Fibroblast of skin of abdomen (primary cell): ENCODE measurements around the gene LSP1.

Experiments
- DNase-seq: peaks from one replicate; pipeline ENCODE4 v3.0.0-alpha.2; 2013

The LSP1 gene

GRCh38 chr11:1837171-1838076, 15.5 kb upstream of the LSP1 start:
- peak; percentile 51 for DNase-seq

GRCh38 chr11:1838077-1838425, 14.8 kb upstream of the LSP1 start:
- no peak for DNase-seq

GRCh38 chr11:1838426-1839144, 14.3 kb upstream of the LSP1 start, which contains the start of gene TNNI2:
TNNI2 (plus strand) TSS chr11:1838981; CDS start chr11:1839697, 716 bp downstream.
- no peak for DNase-seq

GRCh38 chr11:1839204-1839923, 13.5 kb upstream of the LSP1 start:
- no peak for DNase-seq

GRCh38 chr11:1839924-1840779, 12.7 kb upstream of the LSP1 start:
- DNase-seq: no peak

- no peak for DNase-seq
Observed at GRCh38 chr11:1840780-1841480, 12.0 kb upstream of the LSP1 start.

- DNase-seq: no peak
Observed at GRCh38 chr11:1841511-1842148, 11.3 kb upstream of the LSP1 start.

- no peak for DNase-seq
Observed at GRCh38 chr11:1842149-1843097, 10.5 kb upstream of the LSP1 start.

- no peak for DNase-seq
Observed at GRCh38 chr11:1843098-1843473, 9.8 kb upstream of the LSP1 start.

- no peak for DNase-seq
Observed at GRCh38 chr11:1843796-1844195, 9.1 kb upstream of the LSP1 start.

- DNase-seq: no peak
Observed at GRCh38 chr11:1844221-1845094, 8.4 kb upstream of the LSP1 start.

- DNase-seq: no peak
Observed at GRCh38 chr11:1845095-1845429, 7.8 kb upstream of the LSP1 start.

- DNase-seq: no peak
Observed at GRCh38 chr11:1845561-1846452, 7.1 kb upstream of the LSP1 start.

GRCh38 chr11:1846453-1846932, 6.4 kb upstream of the LSP1 start:
- DNase-seq: no peak

GRCh38 chr11:1847006-1847735, 5.7 kb upstream of the LSP1 start:
- DNase-seq: no peak

- no peak for DNase-seq
Observed at GRCh38 chr11:1847926-1848639, 4.8 kb upstream of the LSP1 start.
